Progenitor cell of endocrine pancreas (in vitro differentiated cells): ENCODE measurements around the gene GLYATL3. TPM values are rescaled to one million over a fixed set of nuclear protein-coding genes. Genes with fewer than 3 reads are reported as not detected.
"Not testable (repeated sequence)": the region's sequence is repeated elsewhere in the genome, so short reads cannot be mapped to it uniquely, and the experiment has no call there.

Experiments used
- DNase-seq: peaks from one replicate; pipeline ENCODE4 v3.0.0; 2021; ENCODE audit warnings: low spot score; ENCODE audit not compliant: unreplicated experiment
- H3K27ac Mint-ChIP-seq: 2 replicates; pipeline ENCODE4 v1.8.0; 2021; ENCODE audit warnings: mild to moderate bottlenecking, moderate library complexity, mixed read lengths
- H3K27me3 Mint-ChIP-seq: 2 replicates; pipeline ENCODE4 v1.8.0; 2021; ENCODE audit warnings: mixed read lengths
- H3K36me3 Mint-ChIP-seq: 2 replicates; pipeline ENCODE4 v1.8.0; 2022; ENCODE audit warnings: mixed read lengths; ENCODE audit not compliant: insufficient read depth
- H3K4me1 Mint-ChIP-seq: 2 replicates; pipeline ENCODE4 v1.8.0; 2021; ENCODE audit warnings: low read depth, mixed read lengths
- H3K4me3 Mint-ChIP-seq: 2 replicates; pipeline ENCODE4 v1.8.0; 2021; ENCODE audit warnings: low read depth, mild to moderate bottlenecking, moderate library complexity, mixed read lengths
- H3K9me3 Mint-ChIP-seq: 2 replicates; pipeline ENCODE4 v1.8.0; 2021; ENCODE audit warnings: low read depth, mixed read lengths
- total RNA-seq: library from RNA; stranded (reverse); gene quantifications from 2 replicates; pipeline ENCODE4 v1.2.1, GENCODE V29; 2021
- TF ChIP-seq, protein P1 (sequence below): fragments of 200-600 bp; sonication (generic); IDR thresholded peaks from one replicate; pipeline ENCODE4 v1.5.0; 2021; ENCODE audit warnings: antibody characterized with exemption, mild to moderate bottlenecking; ENCODE audit not compliant: unreplicated experiment

Gene GLYATL3
- total RNA-seq, 1 donor from 2014 or later: not detected

DNA sequence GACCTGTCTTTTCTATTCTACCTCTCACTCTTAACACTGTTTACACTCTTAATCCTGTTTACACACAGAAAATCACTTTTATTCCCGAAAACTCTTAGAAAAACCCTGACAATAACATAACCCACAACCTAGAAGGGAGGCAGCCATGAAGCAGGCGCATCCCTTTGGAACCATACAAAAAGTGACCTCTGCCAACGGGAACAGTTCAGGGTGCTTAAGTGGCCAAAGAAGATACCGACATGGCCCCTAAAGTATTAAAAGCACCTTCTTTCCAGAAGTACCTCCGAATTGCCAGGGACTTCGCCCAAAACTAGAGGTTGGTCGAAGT, 37.2 kb upstream of the GLYATL3 start:
- H3K4me1 Mint-ChIP-seq: peaks cover 17% of the 10 kb centered on the region
- H3K36me3 Mint-ChIP-seq: peaks cover 2% of the 10 kb centered on the region
- no peaks in the 10 kb centered on the region for H3K9me3 Mint-ChIP-seq
- TF ChIP-seq, protein P1, sequence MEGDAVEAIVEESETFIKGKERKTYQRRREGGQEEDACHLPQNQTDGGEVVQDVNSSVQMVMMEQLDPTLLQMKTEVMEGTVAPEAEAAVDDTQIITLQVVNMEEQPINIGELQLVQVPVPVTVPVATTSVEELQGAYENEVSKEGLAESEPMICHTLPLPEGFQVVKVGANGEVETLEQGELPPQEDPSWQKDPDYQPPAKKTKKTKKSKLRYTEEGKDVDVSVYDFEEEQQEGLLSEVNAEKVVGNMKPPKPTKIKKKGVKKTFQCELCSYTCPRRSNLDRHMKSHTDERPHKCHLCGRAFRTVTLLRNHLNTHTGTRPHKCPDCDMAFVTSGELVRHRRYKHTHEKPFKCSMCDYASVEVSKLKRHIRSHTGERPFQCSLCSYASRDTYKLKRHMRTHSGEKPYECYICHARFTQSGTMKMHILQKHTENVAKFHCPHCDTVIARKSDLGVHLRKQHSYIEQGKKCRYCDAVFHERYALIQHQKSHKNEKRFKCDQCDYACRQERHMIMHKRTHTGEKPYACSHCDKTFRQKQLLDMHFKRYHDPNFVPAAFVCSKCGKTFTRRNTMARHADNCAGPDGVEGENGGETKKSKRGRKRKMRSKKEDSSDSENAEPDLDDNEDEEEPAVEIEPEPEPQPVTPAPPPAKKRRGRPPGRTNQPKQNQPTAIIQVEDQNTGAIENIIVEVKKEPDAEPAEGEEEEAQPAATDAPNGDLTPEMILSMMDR: no peak
- H3K4me3 Mint-ChIP-seq: peak overlapping the region; percentile 98
- H3K27me3 Mint-ChIP-seq: no peaks in the 10 kb centered on the region
- peak overlapping the region; percentile 99 for H3K27ac Mint-ChIP-seq
- DNase-seq: no peak

DNA sequence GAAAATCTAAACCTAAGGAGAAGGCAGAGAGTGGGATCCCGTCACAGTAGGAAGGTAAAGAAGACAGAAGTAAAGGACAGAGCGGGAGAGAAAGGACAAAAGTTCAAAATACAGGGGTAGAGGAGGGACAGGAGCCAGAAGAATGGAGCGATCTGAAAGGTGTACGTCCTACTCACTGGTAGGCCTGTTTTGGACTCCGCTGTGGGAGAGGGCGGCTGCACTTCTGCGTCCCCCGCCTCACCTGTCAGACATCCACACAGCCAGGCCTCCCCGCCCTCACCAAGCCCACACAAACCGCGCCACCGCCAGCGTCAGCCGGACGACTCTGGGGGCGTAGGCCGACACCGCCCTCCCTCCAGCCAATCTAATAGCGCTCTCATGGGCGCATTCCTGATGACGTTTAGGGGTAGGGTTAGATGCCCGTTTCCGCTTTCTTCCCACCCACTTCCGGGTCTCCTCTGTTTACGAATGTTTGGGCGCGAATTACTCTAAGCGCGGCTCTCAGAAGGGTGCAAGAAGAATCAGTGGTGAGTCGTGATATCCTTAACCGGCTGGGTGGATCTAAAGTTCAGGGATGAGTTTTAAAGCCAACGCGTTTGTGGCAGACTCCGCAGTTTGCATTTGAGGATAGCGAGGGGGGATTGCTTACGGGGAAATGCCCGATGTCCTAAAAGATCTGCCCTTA, 36.7 kb upstream of the GLYATL3 start, which contains the start of the genes CENPQ and MMUT:
CENPQ (plus strand) TSS at position 444 of the 685 bp plus-strand sequence. CDS start 6,807 bp downstream, outside the sequence.
MMUT (minus strand) TSS at position 327 of the 685 bp plus-strand sequence. CDS start 3,787 bp downstream, outside the sequence.
- TF ChIP-seq, protein P1: no peak

DNA sequence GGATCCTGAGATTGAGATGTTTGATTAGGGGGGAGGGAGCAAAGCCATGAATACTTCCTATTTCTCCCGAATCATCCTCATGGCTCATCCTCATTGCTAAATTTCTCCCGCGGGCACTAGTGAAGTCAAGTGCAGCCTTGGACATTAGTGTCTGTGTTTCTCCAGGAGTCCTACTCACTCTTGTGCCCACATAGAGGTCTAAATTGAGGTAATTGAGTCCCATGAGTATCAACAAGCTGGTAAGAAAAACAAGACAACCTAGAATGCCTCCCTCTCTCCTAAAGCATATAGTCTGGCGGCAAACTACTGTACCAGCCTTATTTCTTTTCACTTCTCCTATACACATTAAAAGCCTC, 36.1 kb upstream of the GLYATL3 start:
- no peaks in the 10 kb centered on the region for H3K9me3 Mint-ChIP-seq
- H3K36me3 Mint-ChIP-seq: peaks cover 2% of the 10 kb centered on the region
- peak overlapping the region; percentile 99 for H3K27ac Mint-ChIP-seq

More for the DNA sequence above, 36.7 kb upstream of the GLYATL3 start, which contains the start of the genes CENPQ and MMUT:
- no peaks in the 10 kb centered on the region for H3K9me3 Mint-ChIP-seq
- H3K4me1 Mint-ChIP-seq: peaks cover 17% of the 10 kb centered on the region
- peak within 1 kb of the TSS; percentile 98 for H3K4me3 Mint-ChIP-seq
- peaks cover 2% of the 10 kb centered on the region for H3K36me3 Mint-ChIP-seq
- DNase-seq: peak; percentile 84
- H3K27ac Mint-ChIP-seq: peak within 1 kb of the TSS; percentile 99
- H3K27me3 Mint-ChIP-seq: no peaks in the 10 kb centered on the region

GRCh38 chr6:49464691-49465090, 35.0 kb upstream of the GLYATL3 start:
- no peaks in the 10 kb centered on the region for H3K9me3 Mint-ChIP-seq

More for the DNA sequence above, 36.1 kb upstream of the GLYATL3 start:
- no peak for DNase-seq
- H3K27me3 Mint-ChIP-seq: no peaks in the 10 kb centered on the region
- TF ChIP-seq, protein P1: no peak
- H3K4me3 Mint-ChIP-seq: peak overlapping the region; percentile 98
- H3K4me1 Mint-ChIP-seq: peaks cover 17% of the 10 kb centered on the region

GRCh38 chr6:49468042-49468441, 31.7 kb upstream of the GLYATL3 start:
- Mint-ChIP-seq H3K36me3 (peaks cover 1% of the 10 kb centered on the region), H3K27ac (no peak overlapping the region), H3K4me3 (no peak overlapping the region), H3K4me1 (peaks cover 8% of the 10 kb centered on the region), H3K27me3 (no peaks in the 10 kb centered on the region), H3K9me3 (no peaks in the 10 kb centered on the region)
- TF ChIP-seq, protein P1: no peak
- DNase-seq: no peak

More at GRCh38 chr6:49464691-49465090, 35.0 kb upstream of the GLYATL3 start:
- peaks cover 1% of the 10 kb centered on the region for H3K36me3 Mint-ChIP-seq
- peaks cover 17% of the 10 kb centered on the region for H3K4me1 Mint-ChIP-seq
- TF ChIP-seq, protein P1: no peak
- peak overlapping the region; percentile 98 for H3K4me3 Mint-ChIP-seq
- no peak overlapping the region for H3K27ac Mint-ChIP-seq
- DNase-seq: no peak
- H3K27me3 Mint-ChIP-seq: no peaks in the 10 kb centered on the region

GRCh38 chr6:49476564-49476963, 23.2 kb upstream of the GLYATL3 start:
- not testable (repeated sequence) for H3K27me3 Mint-ChIP-seq, H3K4me3 Mint-ChIP-seq, H3K27ac Mint-ChIP-seq, DNase-seq, H3K4me1 Mint-ChIP-seq
- Mint-ChIP-seq H3K9me3 (peaks cover 12% of the 10 kb centered on the region), H3K36me3 (peaks cover 42% of the 10 kb centered on the region)
